PFSK-1 (cell line): ENCODE results near the gene CHRM4.

Experiments
- FOXP2 ChIP-seq: optimal IDR thresholded peaks from 2 replicates; pipeline ENCODE3; 2011; ENCODE audit warnings: borderline replicate concordance, control low read depth, inconsistent platforms; ENCODE audit not compliant: insufficient read depth; ENCODE audit errors: extremely low read length, extremely low read depth
- POLR2AphosphoS5 ChIP-seq: IDR thresholded peaks from 2 replicates; pipeline ENCODE4 v1.6.1; 2012; ENCODE audit warnings: low read depth, mild to moderate bottlenecking, control low read depth, low read length, moderate library complexity
- SIN3A ChIP-seq: IDR thresholded peaks from 2 replicates; pipeline ENCODE4 v1.6.1; 2012; ENCODE audit warnings: mild to moderate bottlenecking, low read length, moderate library complexity, borderline replicate concordance; ENCODE audit not compliant: insufficient read depth
- TAF1 ChIP-seq: IDR thresholded peaks from 2 replicates; pipeline ENCODE4 v1.6.1; 2012; ENCODE audit warnings: low read length, control low read depth, borderline replicate concordance; ENCODE audit not compliant: insufficient read depth
- TF ChIP-seq, protein P1 (sequence below), 2 experiments: IDR thresholded peaks; 2 replicates each; pipeline versions ENCODE4 v1.6.1 to v1.8.0; 2011 to 2012; ENCODE audit warnings: low read depth in 2 of 2, low read length in 2 of 2, control low read depth in 1 of 2, inconsistent platforms in 1 of 2, mild to moderate bottlenecking in 1 of 2, moderate library complexity in 1 of 2; ENCODE audit not compliant: insufficient read depth in 1 of 2

The CHRM4 gene

DNA sequence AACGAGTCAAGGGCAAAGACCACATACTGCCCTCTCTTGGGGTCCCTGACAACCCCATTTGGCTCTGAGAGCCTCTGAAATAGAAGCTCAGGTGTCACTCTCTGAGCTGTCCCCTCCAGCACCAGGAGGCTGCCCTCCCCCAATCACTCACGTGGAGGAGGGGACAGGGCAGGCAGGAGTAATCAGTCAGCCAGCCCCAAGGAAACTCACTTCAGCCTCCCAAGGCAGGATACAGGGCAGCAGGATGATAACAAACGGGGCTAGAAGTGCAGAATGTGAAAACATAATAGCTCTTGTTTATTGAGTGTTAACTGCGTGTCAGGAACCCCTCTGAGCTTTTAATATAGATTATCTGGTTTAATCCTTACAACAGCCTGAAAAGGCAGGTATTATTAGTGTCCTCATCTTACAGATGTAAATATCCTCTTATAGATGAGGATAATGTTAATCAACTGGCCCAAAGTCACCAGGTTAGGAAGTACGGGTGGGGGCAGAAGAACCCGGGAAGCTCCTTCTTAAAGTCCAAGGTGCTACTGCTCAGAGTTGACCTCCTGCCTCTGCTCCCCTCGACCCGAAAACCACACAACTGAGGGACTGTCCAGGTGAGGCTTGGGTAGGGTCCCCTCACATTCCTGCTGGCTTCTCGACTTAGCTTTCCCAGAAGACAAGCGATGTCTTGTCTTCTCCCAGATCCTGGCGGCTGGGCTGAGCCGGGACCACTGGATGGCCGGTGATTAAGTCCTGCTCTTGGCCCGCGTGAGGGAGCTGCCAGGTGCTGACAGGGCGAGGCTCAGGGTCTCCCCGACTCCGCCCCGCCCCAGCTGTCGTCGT, 2.7 kb downstream of the CHRM4 start:
- TF ChIP-seq FOXP2 = no peak
- TF ChIP-seq, protein P1, sequence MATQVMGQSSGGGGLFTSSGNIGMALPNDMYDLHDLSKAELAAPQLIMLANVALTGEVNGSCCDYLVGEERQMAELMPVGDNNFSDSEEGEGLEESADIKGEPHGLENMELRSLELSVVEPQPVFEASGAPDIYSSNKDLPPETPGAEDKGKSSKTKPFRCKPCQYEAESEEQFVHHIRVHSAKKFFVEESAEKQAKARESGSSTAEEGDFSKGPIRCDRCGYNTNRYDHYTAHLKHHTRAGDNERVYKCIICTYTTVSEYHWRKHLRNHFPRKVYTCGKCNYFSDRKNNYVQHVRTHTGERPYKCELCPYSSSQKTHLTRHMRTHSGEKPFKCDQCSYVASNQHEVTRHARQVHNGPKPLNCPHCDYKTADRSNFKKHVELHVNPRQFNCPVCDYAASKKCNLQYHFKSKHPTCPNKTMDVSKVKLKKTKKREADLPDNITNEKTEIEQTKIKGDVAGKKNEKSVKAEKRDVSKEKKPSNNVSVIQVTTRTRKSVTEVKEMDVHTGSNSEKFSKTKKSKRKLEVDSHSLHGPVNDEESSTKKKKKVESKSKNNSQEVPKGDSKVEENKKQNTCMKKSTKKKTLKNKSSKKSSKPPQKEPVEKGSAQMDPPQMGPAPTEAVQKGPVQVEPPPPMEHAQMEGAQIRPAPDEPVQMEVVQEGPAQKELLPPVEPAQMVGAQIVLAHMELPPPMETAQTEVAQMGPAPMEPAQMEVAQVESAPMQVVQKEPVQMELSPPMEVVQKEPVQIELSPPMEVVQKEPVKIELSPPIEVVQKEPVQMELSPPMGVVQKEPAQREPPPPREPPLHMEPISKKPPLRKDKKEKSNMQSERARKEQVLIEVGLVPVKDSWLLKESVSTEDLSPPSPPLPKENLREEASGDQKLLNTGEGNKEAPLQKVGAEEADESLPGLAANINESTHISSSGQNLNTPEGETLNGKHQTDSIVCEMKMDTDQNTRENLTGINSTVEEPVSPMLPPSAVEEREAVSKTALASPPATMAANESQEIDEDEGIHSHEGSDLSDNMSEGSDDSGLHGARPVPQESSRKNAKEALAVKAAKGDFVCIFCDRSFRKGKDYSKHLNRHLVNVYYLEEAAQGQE (IDR thresholded peaks at IDR 0.05; ENCODE audit: insufficient read depth in 1 of 2, low read depth in 2 of 2, low read length in 2 of 2) = peak; percentile 40 to 77; a peak in 2 of 4 replicates
- no peak for TF ChIP-seq TAF1
- TF ChIP-seq SIN3A = no peak
- no peak for TF ChIP-seq POLR2AphosphoS5

DNA sequence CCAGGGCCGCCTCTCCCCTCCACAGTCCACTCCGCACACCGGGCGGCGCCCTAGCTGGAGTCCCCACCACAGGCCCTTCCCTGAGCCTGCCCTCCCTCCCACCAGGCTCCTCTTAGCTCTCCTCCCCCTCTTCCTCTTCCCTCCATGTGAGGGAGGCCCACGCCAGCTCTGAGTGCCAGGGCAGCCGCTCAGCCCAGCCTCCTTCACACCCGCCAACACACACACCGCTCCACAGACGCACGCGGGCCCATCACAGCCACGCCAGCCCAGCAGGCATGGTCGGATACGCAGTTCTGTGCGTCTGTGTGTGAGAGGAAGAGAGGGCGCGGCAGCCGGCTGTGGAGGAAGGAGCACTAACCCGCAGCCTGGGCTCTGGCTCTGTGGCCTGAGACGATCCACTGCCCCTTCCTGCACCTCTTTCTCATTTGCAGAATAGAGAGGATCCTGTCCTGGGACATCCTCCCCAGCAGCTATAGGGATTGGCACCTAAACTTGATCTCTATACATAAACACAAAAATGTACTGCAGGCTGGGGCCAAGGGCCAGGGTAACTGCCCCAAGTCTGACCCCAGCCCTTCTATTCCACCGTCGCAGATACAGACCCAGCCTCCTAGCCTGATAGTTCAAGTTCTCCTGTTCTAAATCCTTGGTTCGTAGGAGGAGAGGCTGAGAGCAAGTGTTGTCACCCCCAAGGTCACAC, 3.5 kb downstream of the CHRM4 start:
- no peak for TF ChIP-seq TAF1
- no peak for TF ChIP-seq POLR2AphosphoS5
- TF ChIP-seq SIN3A = no peak
- TF ChIP-seq, protein P1 (IDR thresholded peaks at IDR 0.05; ENCODE audit: insufficient read depth in 1 of 2, low read depth in 2 of 2, low read length in 2 of 2) = no peak
- no peak for TF ChIP-seq FOXP2

DNA sequence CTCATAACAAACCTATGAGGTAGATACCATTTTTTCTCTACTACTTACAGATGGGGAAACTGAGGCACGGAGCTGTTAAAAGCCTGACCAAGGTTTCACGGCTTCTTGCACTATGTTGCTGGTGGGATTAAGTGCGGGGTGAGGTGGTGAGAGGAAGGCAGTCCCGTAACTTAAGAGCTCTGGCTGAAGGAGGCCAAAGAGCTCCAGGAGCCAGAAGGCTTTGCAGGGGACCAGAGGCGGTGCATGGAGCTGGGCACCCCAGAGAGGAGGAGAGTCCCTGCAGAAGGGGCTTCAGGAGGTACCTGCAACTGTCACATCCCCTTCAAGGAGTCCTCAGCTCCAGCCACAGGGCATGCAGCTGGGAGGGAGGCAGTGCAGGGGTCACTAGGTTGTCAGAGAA, 4.1 kb downstream of the CHRM4 start:
- TF ChIP-seq POLR2AphosphoS5 = no peak
- TF ChIP-seq TAF1 = no peak
- TF ChIP-seq, protein P1 (IDR thresholded peaks at IDR 0.05; ENCODE audit: insufficient read depth in 1 of 2, low read depth in 2 of 2, low read length in 2 of 2) = no peak
- TF ChIP-seq FOXP2 = no peak
- no peak for TF ChIP-seq SIN3A

DNA sequence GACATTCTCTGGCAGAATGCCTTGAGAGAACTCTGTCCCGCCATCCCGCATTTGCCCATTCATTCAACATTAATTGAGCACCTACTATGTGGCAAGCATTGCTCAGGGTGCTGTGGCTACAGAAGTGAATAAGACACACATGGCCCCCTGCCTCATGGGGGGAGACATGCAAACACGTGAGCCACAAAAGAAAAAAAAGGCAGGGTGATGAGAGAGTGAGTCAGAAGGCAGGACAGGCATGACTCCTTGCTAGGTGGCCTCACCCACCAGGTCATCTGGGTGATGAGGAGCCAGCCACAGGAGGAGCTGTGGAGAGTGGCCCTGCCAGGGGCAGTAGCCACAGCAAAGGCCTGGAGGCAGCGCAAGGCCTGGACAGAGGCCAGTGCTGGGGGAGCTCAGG, 4.9 kb downstream of the CHRM4 start:
- TF ChIP-seq SIN3A = no peak
- TF ChIP-seq POLR2AphosphoS5 = no peak
- TF ChIP-seq FOXP2 = no peak
- no peak for TF ChIP-seq TAF1
- TF ChIP-seq, protein P1 (IDR thresholded peaks at IDR 0.05; ENCODE audit: insufficient read depth in 1 of 2, low read depth in 2 of 2, low read length in 2 of 2) = no peak
